K562 (cell line): ENCODE data around the gene NFATC1.

Experiments used
- IFI16 ChIP-seq: fragments of 250-450 bp; sonication (Bioruptor Pico); IDR thresholded peaks from 2 replicates; pipeline ENCODE4 v2.1.2; 2022; ENCODE audit warnings: mild to moderate bottlenecking, inconsistent platforms
- RCOR1 ChIP-seq, 2 experiments: IDR thresholded peaks; 2 replicates each; pipeline ENCODE4 v1.6.1; 2012; ENCODE audit warnings: low read depth in 2 of 2, low read length in 2 of 2, borderline replicate concordance in 1 of 2, improper control_type of control experiment in 1 of 2

DNA sequence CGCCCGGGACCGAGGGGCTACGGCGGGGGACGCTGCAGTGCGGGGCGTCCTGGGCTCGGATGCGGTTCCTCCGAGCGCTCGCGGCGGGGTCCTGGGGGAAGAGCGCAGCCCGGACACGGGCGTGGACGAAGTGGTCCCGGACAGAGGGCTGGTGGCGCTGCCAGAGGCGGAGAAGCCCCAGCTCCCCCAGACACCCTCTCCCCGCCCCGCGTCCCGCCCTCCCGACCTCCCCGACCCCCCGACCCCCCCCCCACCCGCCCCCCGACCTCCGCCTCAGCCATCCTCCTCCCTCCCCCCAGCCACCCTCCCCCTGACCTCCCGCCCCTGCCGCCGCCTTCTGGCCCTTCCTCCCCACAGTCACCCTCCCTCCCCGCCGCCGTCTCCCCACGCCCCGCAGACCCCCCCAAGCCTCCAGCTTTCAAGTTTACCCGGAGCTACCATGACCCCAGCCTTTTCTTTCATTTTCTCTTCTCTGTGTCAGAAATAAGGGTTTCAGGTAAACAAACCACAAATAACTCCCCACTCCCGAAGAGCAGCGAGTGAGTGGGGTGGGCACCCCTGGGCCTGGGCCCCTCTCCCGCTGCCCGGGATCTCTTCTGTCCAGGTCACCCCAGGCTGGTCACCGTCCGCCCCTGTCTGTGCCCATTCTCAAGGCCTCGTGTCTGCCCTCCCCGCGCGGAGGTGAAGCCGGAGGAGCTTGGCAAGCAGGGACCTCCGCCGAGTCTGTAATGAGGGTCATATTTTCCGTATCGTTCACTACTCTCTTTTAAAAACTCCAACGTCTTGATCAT is 5.1 kb downstream of the NFATC1 start:
- TF ChIP-seq RCOR1 (IDR thresholded peaks at IDR 0.05; ENCODE audit: borderline replicate concordance in 1 of 2, low read depth in 2 of 2, low read length in 2 of 2) (no peak), IFI16 (CRISPR knock-in tag) (no peak)
